ENCODE results near the gene TP53I13.

TP53I13 gene

DNA sequence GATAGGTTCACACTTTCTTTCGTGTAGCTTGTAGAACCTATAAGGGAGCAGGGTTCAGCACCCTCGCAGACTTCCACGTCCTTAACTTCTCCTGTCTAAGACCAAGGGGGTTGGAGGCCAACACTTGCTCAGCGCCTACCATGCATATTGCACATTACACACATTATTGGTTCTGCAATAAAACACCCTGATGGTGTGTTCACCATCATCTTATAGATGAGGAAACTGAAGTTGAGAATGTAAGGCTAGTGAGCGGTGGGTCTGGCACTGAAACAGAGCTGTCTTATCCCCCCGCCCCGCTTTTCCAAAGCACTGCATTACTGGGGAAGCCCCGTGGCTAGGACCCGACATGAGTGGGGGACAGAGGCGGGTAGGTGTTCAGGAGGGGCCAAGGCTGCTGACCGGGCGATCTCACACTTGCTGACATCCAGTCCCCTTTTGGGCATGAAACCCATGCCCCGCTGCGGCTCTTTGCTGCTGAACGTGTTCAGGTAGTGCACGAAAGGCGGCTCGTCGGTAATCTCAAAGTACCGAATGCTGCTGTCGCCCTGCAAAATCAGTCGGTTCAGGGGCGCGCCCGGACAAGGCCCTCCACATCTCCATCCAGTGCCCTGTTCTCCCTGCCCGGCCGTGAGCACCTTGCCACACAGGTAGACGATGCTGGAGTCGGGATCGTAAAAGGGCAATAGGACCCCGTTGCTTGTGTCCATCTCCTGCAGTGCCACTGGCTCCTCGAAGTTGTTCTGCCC is 48.0 kb downstream of the TP53I13 start:
- peaks cover 29% of the 10 kb centered on the region for H3K4me1 Mint-ChIP-seq
- peak in 1 of 2 donors; percentile 35 for DNase-seq (ENCODE audit: low spot score in 2 of 2)

DNA sequence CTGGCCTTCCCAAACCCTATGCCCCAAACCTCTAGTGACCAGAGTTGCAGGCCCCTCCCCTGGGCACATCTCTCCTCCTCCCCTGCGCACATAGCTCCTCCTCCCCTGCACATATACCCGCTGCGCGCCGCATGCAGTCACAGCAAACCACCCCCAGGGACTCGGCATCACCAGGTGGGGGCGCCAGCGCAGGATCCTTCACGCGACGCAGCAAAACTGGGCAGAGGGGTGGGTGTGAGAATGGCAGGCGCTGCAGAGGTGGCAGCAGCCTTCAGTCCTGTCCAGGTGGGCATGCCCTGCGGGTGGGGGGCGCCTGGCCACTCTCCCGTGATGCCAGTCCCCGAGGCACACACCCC is 48.6 kb downstream of the TP53I13 start:
- DNase-seq (ENCODE audit: low spot score in 2 of 2) (peak; percentile 85), ATAC-seq (ENCODE audit: low read depth) (peak; percentile 70)
- H3K27ac Mint-ChIP-seq: peak overlapping the region; percentile 32
- no peaks in the 10 kb centered on the region for H3K27me3 Mint-ChIP-seq
- H3K36me3 Mint-ChIP-seq: no peaks in the 10 kb centered on the region
- no peaks in the 10 kb centered on the region for H3K9me3 Mint-ChIP-seq
- peak overlapping the region; percentile 75 for H3K4me3 Mint-ChIP-seq
- H3K4me1 Mint-ChIP-seq: peaks cover 31% of the 10 kb centered on the region

More for the DNA sequence above, 48.0 kb downstream of the TP53I13 start:
- Mint-ChIP-seq H3K27ac (peak overlapping the region; percentile 32), H3K27me3 (no peaks in the 10 kb centered on the region), H3K36me3 (no peaks in the 10 kb centered on the region), H3K9me3 (no peaks in the 10 kb centered on the region), H3K4me3 (peak overlapping the region; percentile 75)
- ATAC-seq (ENCODE audit: low read depth): no peak

GRCh38 chr17:29617481-29618271 is 49.2 kb downstream of the TP53I13 start:
- Mint-ChIP-seq H3K36me3 (no peaks in the 10 kb centered on the region), H3K27me3 (no peaks in the 10 kb centered on the region), H3K27ac (peak overlapping the region; percentile 32), H3K4me1 (peaks cover 33% of the 10 kb centered on the region), H3K4me3 (peak overlapping the region; percentile 75), H3K9me3 (no peaks in the 10 kb centered on the region)
- ATAC-seq (ENCODE audit: low read depth): peak; percentile 57
- peak; percentile 83 to 89 for DNase-seq (ENCODE audit: low spot score in 2 of 2)

DNA sequence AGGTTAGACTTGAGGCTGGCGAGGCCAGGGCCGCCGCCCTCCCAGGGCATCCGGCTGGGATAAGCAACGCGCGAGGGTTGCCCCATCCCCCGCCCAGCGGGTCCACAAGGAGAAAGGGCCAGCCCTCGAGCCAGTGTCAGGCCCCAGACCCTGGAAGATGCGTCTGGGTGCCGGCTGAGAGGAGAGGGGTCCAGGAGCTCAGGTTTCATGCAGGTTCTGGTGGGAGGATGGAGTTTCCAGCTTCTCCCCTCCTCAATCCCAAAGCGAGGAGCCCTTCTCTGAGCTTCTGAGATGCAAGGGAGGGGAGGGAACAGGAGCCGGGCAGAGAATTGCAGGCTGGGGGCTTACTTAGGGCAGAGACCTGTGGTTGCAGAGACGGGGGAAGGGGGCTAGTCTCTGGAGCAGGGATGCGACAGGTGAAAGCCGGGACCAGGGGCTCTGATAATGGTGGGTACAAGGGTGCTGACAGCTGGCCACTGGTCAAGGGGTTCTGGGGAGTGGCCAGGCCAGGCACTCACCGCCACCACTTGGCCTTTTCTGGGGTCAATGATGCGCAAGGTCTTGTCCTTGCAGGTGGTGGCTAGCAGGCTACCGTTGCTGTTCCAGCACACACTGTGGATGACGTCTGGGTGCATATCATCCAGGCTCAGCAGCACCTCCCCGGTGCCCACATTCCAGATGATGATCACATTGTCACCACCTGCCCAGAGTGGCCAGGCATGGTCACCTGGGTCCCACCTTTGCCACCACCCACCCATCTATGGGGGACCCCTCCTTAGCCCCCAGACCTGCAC is 50.0 kb downstream of the TP53I13 start:
- no peaks in the 10 kb centered on the region for H3K9me3 Mint-ChIP-seq
- ATAC-seq (ENCODE audit: low read depth) (no peak), DNase-seq (ENCODE audit: low spot score in 2 of 2) (no peak)
- no peak overlapping the region for H3K27ac Mint-ChIP-seq
- peaks cover 36% of the 10 kb centered on the region for H3K4me1 Mint-ChIP-seq
- no peaks in the 10 kb centered on the region for H3K27me3 Mint-ChIP-seq
- H3K36me3 Mint-ChIP-seq: no peaks in the 10 kb centered on the region
- H3K4me3 Mint-ChIP-seq: peak overlapping the region; percentile 41

DNA sequence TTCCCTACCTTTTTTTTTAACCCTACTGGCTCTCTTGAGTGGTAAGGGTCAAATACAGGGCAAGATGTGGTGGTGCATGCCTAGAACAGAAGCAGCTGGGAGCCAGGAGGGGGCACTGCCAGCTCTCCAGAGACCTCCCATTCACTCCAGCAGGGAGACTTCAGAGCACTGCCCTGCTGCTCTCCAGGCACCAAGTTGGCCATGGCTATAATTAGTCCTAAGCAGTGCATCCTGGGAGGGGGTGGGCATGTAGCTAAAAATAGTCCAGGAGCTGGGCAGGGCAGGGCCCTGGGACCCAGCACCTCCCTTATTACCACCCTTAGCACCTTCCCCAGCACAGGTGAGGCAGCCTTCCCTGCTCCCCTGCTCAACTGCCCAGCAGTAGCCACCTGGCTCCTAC is 50.8 kb downstream of the TP53I13 start:
- H3K27me3 Mint-ChIP-seq: no peaks in the 10 kb centered on the region
- no peak overlapping the region for H3K27ac Mint-ChIP-seq
- H3K9me3 Mint-ChIP-seq: no peaks in the 10 kb centered on the region
- peaks cover 36% of the 10 kb centered on the region for H3K4me1 Mint-ChIP-seq
- H3K36me3 Mint-ChIP-seq: no peaks in the 10 kb centered on the region
- no peak overlapping the region for H3K4me3 Mint-ChIP-seq
- DNase-seq (ENCODE audit: low spot score in 2 of 2) (no peak), ATAC-seq (ENCODE audit: low read depth) (no peak)

DNA sequence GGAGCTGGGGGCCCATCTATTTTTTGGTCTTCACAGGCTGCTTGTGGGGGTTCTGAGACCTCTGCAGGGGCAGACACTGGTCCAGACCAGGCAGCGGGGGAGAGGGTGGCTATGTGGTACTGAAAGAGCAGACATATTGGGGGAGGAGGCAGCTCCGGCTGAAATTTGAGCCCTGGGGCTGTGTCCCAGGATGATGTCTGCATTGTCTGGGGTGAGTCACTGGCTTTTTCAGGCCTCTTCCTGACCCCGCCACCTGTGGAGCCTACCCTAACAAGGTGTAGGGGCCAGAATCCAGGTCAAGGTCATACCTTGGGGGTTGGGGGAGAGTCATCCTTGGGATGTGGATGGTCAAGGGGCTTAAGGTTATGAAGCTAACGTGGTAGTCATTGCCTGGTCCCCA is 51.8 kb downstream of the TP53I13 start:
- ATAC-seq (ENCODE audit: low read depth) (no peak), DNase-seq (ENCODE audit: low spot score in 2 of 2) (no peak)
- no peak overlapping the region for H3K27ac Mint-ChIP-seq
- H3K9me3 Mint-ChIP-seq: no peaks in the 10 kb centered on the region
- no peaks in the 10 kb centered on the region for H3K36me3 Mint-ChIP-seq
- H3K4me3 Mint-ChIP-seq: no peak overlapping the region
- H3K27me3 Mint-ChIP-seq: no peaks in the 10 kb centered on the region
- peaks cover 30% of the 10 kb centered on the region for H3K4me1 Mint-ChIP-seq

DNA sequence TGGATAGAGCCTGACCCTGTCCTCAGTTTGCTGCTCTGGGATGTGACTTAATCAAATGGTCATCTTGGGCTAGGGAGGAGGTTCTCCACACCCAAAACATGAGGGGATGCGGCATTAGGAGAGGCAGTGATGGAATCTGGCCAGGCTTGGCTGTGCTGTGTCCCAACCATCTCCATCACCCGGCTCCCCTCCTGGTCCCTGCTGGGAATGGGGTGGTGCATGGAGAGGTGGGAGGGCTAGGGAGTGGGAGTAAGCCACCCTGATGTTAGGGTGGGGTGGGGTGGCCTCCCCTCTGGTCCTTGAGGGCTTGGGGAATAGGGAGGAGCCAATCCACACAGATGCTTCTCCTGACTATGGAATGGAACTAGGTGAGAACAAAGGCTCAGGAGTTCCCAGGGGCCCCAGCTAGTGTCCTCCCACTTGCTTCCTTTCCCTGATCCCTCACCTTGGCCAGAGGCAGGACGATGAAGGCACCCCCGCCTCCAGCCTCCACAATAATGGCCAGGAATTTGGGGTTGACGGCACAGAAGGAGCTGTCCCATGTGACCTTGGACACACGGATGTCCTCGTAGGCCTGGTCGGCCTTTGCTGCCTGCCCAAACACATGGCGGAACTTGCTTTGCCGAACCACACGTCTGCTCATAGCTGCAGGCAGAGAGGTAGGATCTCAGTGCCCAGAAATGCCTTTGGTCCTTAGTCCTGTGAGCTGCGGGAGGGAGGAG is 52.4 kb downstream of the TP53I13 start:
- no peaks in the 10 kb centered on the region for H3K9me3 Mint-ChIP-seq
- H3K4me1 Mint-ChIP-seq: peaks cover 25% of the 10 kb centered on the region
- H3K27ac Mint-ChIP-seq: no peak overlapping the region

DNA sequence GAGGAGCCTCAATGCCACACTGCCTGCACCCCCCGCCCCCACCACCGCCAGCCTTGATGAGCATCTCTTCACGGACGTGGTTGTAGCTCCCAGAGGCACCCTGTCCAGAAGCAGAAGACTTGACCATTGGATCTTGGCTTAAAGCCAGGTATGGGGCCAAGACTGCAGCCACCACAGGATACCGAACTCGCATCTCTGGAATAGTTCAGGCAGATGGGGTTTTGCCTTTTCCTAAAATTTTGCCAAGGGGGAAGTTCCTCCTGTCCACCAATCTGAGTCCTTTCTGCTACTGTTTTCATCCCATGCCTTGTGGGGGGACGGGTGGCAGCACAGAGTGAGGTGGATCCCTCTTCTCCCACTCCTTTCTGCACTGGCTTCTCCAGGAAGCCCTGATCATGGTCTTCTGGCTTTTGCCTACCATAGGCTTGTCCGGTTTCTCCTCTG is 53.3 kb downstream of the TP53I13 start:
- H3K4me1 Mint-ChIP-seq: peaks cover 18% of the 10 kb centered on the region
- H3K4me3 Mint-ChIP-seq: peak overlapping the region; percentile 66
- no peaks in the 10 kb centered on the region for H3K36me3 Mint-ChIP-seq
- no peak overlapping the region for H3K27ac Mint-ChIP-seq
- no peaks in the 10 kb centered on the region for H3K27me3 Mint-ChIP-seq
- ATAC-seq (ENCODE audit: low read depth) (no peak), DNase-seq (ENCODE audit: low spot score in 2 of 2) (no peak)
- no peaks in the 10 kb centered on the region for H3K9me3 Mint-ChIP-seq

More for the DNA sequence above, 52.4 kb downstream of the TP53I13 start:
- H3K27me3 Mint-ChIP-seq: no peaks in the 10 kb centered on the region
- no peak for ATAC-seq (ENCODE audit: low read depth)
- no peaks in the 10 kb centered on the region for H3K36me3 Mint-ChIP-seq
- peak overlapping the region; percentile 41 for H3K4me3 Mint-ChIP-seq
- DNase-seq (ENCODE audit: low spot score in 2 of 2): no peak

All from memory B cell (primary cell).